Upper lobe of left lung (tissue), 4 donors: ENCODE results near the gene CFHR5.

ENCODE experiments used
- CTCF ChIP-seq, 6 experiments: fragments of 450-650 bp in 4 of 6; fragments of 200-600 bp in 2 of 6; sonication (generic) in 2 of 6; IDR thresholded peaks; one replicate each; pipeline ENCODE4 v1.5.1; 2016 to 2019; ENCODE audit warnings: antibody characterized with exemption in 6 of 6
- POLR2A ChIP-seq, 4 donors: fragments of 450-650 bp; IDR thresholded peaks; one replicate each; pipeline ENCODE4 v1.5.1; 2016 to 2017; ENCODE audit warnings: antibody characterized with exemption in 4 of 4, mild to moderate bottlenecking in 2 of 4

- no peak for TF ChIP-seq POLR2A (IDR thresholded peaks at IDR 0.05)
- no peak for TF ChIP-seq CTCF (IDR thresholded peaks at IDR 0.05)
Observed at GRCh38 chr1:197011614-197012013, 34.3 kb downstream of the CFHR5 start.
